Measurements from ENCODE around the gene TMEM98.
"Not testable (repeated sequence)": the region's sequence is repeated elsewhere in the genome, so short reads cannot be mapped to it uniquely, and the experiment has no call there.

Gene TMEM98

DNA sequence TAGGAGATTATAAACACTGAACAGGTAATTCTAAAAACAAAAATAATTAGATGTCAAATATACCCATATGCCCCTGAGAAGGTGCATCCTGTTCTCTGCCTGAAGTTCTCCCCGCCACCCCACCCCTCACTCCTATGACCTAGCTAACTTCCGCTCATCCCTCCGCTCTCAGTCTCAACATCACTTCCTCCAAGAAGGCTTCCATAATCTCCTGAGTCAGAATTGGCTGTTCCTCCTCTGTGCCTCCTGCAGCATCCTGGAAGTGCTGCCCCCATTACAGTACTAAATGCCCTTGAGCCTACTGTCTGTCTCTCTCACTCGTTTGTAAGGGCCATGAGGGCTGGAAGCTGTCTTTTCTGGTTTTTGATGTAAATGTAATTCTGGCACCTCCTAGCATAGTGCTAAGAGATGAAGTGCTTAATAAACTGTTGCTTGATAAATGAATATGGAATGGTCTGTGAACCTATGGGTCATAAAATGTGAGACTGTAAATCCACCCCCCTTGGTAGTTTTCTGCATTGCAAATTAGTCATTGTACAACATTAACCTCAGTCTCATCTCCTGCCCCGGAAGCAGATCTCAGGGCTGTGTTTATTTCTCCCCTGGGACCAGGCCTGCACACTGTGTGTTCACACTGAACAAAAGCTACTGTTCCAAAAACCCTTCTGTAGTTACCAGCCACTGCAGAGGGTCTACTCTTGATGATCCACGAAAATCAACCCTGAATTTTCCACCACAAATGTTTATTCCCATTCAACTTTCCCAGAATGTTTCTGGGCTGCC, 47.1 kb upstream of the TMEM98 start:
- H3F3A ChIP-seq (ENCODE audit: insufficient read depth, low read length), result peaks cover 6% of the 10 kb centered on the region
- no peak for DNase-seq
- no peak for TF ChIP-seq EZH2 (optimal IDR thresholded peaks at IDR 0.05; ENCODE audit: low read depth, low read length)
- TF ChIP-seq, protein P1, sequence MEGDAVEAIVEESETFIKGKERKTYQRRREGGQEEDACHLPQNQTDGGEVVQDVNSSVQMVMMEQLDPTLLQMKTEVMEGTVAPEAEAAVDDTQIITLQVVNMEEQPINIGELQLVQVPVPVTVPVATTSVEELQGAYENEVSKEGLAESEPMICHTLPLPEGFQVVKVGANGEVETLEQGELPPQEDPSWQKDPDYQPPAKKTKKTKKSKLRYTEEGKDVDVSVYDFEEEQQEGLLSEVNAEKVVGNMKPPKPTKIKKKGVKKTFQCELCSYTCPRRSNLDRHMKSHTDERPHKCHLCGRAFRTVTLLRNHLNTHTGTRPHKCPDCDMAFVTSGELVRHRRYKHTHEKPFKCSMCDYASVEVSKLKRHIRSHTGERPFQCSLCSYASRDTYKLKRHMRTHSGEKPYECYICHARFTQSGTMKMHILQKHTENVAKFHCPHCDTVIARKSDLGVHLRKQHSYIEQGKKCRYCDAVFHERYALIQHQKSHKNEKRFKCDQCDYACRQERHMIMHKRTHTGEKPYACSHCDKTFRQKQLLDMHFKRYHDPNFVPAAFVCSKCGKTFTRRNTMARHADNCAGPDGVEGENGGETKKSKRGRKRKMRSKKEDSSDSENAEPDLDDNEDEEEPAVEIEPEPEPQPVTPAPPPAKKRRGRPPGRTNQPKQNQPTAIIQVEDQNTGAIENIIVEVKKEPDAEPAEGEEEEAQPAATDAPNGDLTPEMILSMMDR (IDR thresholded peaks at IDR 0.05; ENCODE audit: low read length), result no peak
- no peak for TF ChIP-seq EZH2phosphoT487 (IDR thresholded peaks at IDR 0.05; ENCODE audit: low read length)

GRCh38 chr17:32882029-32882428, 45.9 kb upstream of the TMEM98 start:
- no peaks in the 10 kb centered on the region for H3K9me3 ChIP-seq (replicated peaks; ENCODE audit: insufficient read depth, low read length)
- H3K9me2 ChIP-seq (replicated peaks; ENCODE audit: insufficient read depth, low read length), result no peaks in the 10 kb centered on the region
- DNase-seq, result no peak
- H2AFZ ChIP-seq (ENCODE audit: low read length), result no peak overlapping the region
- no peaks in the 10 kb centered on the region for H4K20me1 ChIP-seq (ENCODE audit: insufficient read depth, low read length)
- H3K79me2 ChIP-seq (ENCODE audit: low read length), result no peaks in the 10 kb centered on the region
- no peak overlapping the region for H3K9ac ChIP-seq (ENCODE audit: low read length)
- no peaks in the 10 kb centered on the region for H3K27me3 ChIP-seq (replicated peaks; ENCODE audit: insufficient read depth, low read length)
- TF ChIP-seq EZH2 (optimal IDR thresholded peaks at IDR 0.05; ENCODE audit: low read depth, low read length), result no peak
- TF ChIP-seq, protein P1 (IDR thresholded peaks at IDR 0.05; ENCODE audit: low read length), result no peak
- TF ChIP-seq EZH2phosphoT487 (IDR thresholded peaks at IDR 0.05; ENCODE audit: low read length), result no peak
- H3K4me1 ChIP-seq (ENCODE audit: low read length), result peaks cover 9% of the 10 kb centered on the region
- peaks cover 6% of the 10 kb centered on the region for H3F3A ChIP-seq (ENCODE audit: insufficient read depth, low read length)
- no peak overlapping the region for H3K27ac ChIP-seq (ENCODE audit: low read length)
- no peak overlapping the region for H3K4me3 ChIP-seq (ENCODE audit: low read length)
- H3K36me3 ChIP-seq (replicated peaks; ENCODE audit: insufficient read depth, low read length), result no peaks in the 10 kb centered on the region
- H3K4me2 ChIP-seq (ENCODE audit: low read depth, low read length), result no peak overlapping the region

More for the DNA sequence above, 47.1 kb upstream of the TMEM98 start:
- Histone ChIP-seq H3K36me3 (replicated peaks; ENCODE audit: insufficient read depth, low read length) (no peaks in the 10 kb centered on the region), H3K9me2 (replicated peaks; ENCODE audit: insufficient read depth, low read length) (no peaks in the 10 kb centered on the region), H4K20me1 (ENCODE audit: insufficient read depth, low read length) (no peaks in the 10 kb centered on the region), H3K79me2 (ENCODE audit: low read length) (peaks cover 3% of the 10 kb centered on the region), H3K4me1 (ENCODE audit: low read length) (peaks cover 9% of the 10 kb centered on the region), H2AFZ (ENCODE audit: low read length) (no peak overlapping the region), H3K4me3 (ENCODE audit: low read length) (no peak overlapping the region), H3K27ac (ENCODE audit: low read length) (no peak overlapping the region), H3K27me3 (replicated peaks; ENCODE audit: insufficient read depth, low read length) (no peaks in the 10 kb centered on the region), H3K4me2 (ENCODE audit: low read depth, low read length) (no peak overlapping the region), H3K9ac (ENCODE audit: low read length) (no peak overlapping the region), H3K9me3 (replicated peaks; ENCODE audit: insufficient read depth, low read length) (no peaks in the 10 kb centered on the region)

DNA sequence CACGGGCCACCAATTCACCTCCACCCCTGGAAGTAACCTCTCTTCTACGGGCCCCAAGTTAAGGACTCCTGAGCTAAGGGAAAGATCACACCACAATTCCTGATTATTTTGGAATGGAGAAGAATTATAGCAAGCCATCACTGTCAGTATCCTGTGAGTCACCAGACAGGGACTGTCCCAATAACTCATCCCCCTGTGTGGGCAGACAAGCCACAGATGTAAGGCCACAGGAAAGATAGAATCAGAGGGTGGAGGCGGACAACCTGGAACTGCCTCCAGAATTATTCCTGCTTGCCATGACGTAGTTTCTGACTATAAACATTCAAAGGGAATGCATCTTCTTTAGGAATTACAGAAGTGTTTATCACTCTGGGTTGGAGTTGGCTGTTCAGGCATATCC, 45.2 kb upstream of the TMEM98 start:
- no peak overlapping the region for H3K4me2 ChIP-seq (ENCODE audit: low read depth, low read length)
- H3F3A ChIP-seq (ENCODE audit: insufficient read depth, low read length), result peaks cover 1% of the 10 kb centered on the region
- no peak overlapping the region for H3K9ac ChIP-seq (ENCODE audit: low read length)
- H3K9me2 ChIP-seq (replicated peaks; ENCODE audit: insufficient read depth, low read length), result no peaks in the 10 kb centered on the region
- H2AFZ ChIP-seq (ENCODE audit: low read length), result no peak overlapping the region
- H3K9me3 ChIP-seq (replicated peaks; ENCODE audit: insufficient read depth, low read length), result no peaks in the 10 kb centered on the region
- no peaks in the 10 kb centered on the region for H3K27me3 ChIP-seq (replicated peaks; ENCODE audit: insufficient read depth, low read length)
- H3K4me1 ChIP-seq (ENCODE audit: low read length), result peaks cover 8% of the 10 kb centered on the region
- no peak overlapping the region for H3K27ac ChIP-seq (ENCODE audit: low read length)
- H3K4me3 ChIP-seq (ENCODE audit: low read length), result no peak overlapping the region
- DNase-seq, result no peak
- H3K36me3 ChIP-seq (replicated peaks; ENCODE audit: insufficient read depth, low read length), result no peaks in the 10 kb centered on the region
- TF ChIP-seq EZH2phosphoT487 (IDR thresholded peaks at IDR 0.05; ENCODE audit: low read length) (no peak), EZH2 (optimal IDR thresholded peaks at IDR 0.05; ENCODE audit: low read depth, low read length) (no peak)
- TF ChIP-seq, protein P1 (IDR thresholded peaks at IDR 0.05; ENCODE audit: low read length), result no peak
- H4K20me1 ChIP-seq (ENCODE audit: insufficient read depth, low read length), result no peaks in the 10 kb centered on the region
- H3K79me2 ChIP-seq (ENCODE audit: low read length), result no peaks in the 10 kb centered on the region

- not testable (repeated sequence) for H3K9me3 ChIP-seq (replicated peaks; ENCODE audit: insufficient read depth, low read length); DNase-seq; H3K79me2 ChIP-seq (ENCODE audit: low read length); H3K27ac ChIP-seq (ENCODE audit: low read length); H3K4me3 ChIP-seq (ENCODE audit: low read length); H3K4me2 ChIP-seq (ENCODE audit: low read depth, low read length); H3K36me3 ChIP-seq (replicated peaks; ENCODE audit: insufficient read depth, low read length); H4K20me1 ChIP-seq (ENCODE audit: insufficient read depth, low read length); H3K27me3 ChIP-seq (replicated peaks; ENCODE audit: insufficient read depth, low read length); H3K9ac ChIP-seq (ENCODE audit: low read length); H3K9me2 ChIP-seq (replicated peaks; ENCODE audit: insufficient read depth, low read length); H3F3A ChIP-seq (ENCODE audit: insufficient read depth, low read length); H3K4me1 ChIP-seq (ENCODE audit: low read length); H2AFZ ChIP-seq (ENCODE audit: low read length)
Measured at GRCh38 chr17:32886951-32887350, 41.0 kb upstream of the TMEM98 start.

- H3K4me3 ChIP-seq (ENCODE audit: low read length); H3K4me1 ChIP-seq (ENCODE audit: low read length); H3K79me2 ChIP-seq (ENCODE audit: low read length); H3K4me2 ChIP-seq (ENCODE audit: low read depth, low read length); H4K20me1 ChIP-seq (ENCODE audit: insufficient read depth, low read length); H2AFZ ChIP-seq (ENCODE audit: low read length); DNase-seq; H3K9me2 ChIP-seq (replicated peaks; ENCODE audit: insufficient read depth, low read length); H3K9ac ChIP-seq (ENCODE audit: low read length); H3K27me3 ChIP-seq (replicated peaks; ENCODE audit: insufficient read depth, low read length); H3F3A ChIP-seq (ENCODE audit: insufficient read depth, low read length); H3K9me3 ChIP-seq (replicated peaks; ENCODE audit: insufficient read depth, low read length); H3K36me3 ChIP-seq (replicated peaks; ENCODE audit: insufficient read depth, low read length); H3K27ac ChIP-seq (ENCODE audit: low read length): not testable (repeated sequence)
Measured at GRCh38 chr17:32887410-32887809, 40.5 kb upstream of the TMEM98 start.
